Spleen (tissue), 11 donors: ENCODE measurements around the gene KIT. TPM values are rescaled to one million over a fixed set of nuclear protein-coding genes. Genes with fewer than 3 reads are reported as not detected.

ENCODE experiments used
- DNase-seq: peaks from one replicate; pipeline ENCODE4 v3.0.0-alpha.2; 2020
- H3K27ac ChIP-seq, 8 donors: fragments of 200-600 bp; sonication (generic) in 7 of 8; 1 replicate in 4 of 8; 2 replicates in 4 of 8; pipeline versions ENCODE4 v1.5.0 to v1.8.0; 2016 to 2021; ENCODE audit warnings: inconsistent platforms in 4 of 8, mild to moderate bottlenecking in 4 of 8, moderate library complexity in 1 of 8
- H3K27me3 ChIP-seq, 7 donors: fragments of 200-600 bp; sonication (generic) in 6 of 7; replicated peaks in 1 of 7; 1 replicate in 4 of 7; 2 replicates in 3 of 7; pipeline versions ENCODE4 v1.5.0 to v1.8.0; 2016 to 2021; ENCODE audit warnings: inconsistent platforms in 3 of 7, mild to moderate bottlenecking in 1 of 7
- H3K36me3 ChIP-seq, 6 donors: fragments of 200-600 bp; sonication (generic) in 5 of 6; 1 replicate in 4 of 6; 2 replicates in 2 of 6; pipeline versions ENCODE4 v1.5.0 to v1.8.0; 2016 to 2021; ENCODE audit warnings: inconsistent platforms in 2 of 6
- H3K4me1 ChIP-seq, 6 donors: fragments of 200-600 bp; sonication (generic) in 5 of 6; 1 replicate in 3 of 6; 2 replicates in 3 of 6; pipeline versions ENCODE4 v1.5.0 to v1.8.0; 2016 to 2021; ENCODE audit warnings: inconsistent platforms in 3 of 6
- H3K4me3 ChIP-seq, 8 donors: fragments of 200-600 bp; sonication (generic) in 7 of 8; 1 replicate in 4 of 8; 2 replicates in 4 of 8; pipeline versions ENCODE4 v1.5.0 to v1.8.0; 2016 to 2021; ENCODE audit warnings: inconsistent platforms in 4 of 8, mild to moderate bottlenecking in 4 of 8, moderate library complexity in 2 of 8
- H3K9me3 ChIP-seq, 8 donors: fragments of 200-600 bp; sonication (generic) in 7 of 8; 1 replicate in 4 of 8; 2 replicates in 4 of 8; pipeline versions ENCODE4 v1.5.0 to v1.8.0; 2016 to 2021; ENCODE audit warnings: inconsistent platforms in 4 of 8
- CTCF ChIP-seq, 11 experiments: fragments of 200-600 bp in 7 of 11; fragments of 450-650 bp in 4 of 11; sonication (generic) in 4 of 11; IDR thresholded peaks in 8 of 11; conservative IDR thresholded peaks in 3 of 11; 1 replicate in 7 of 11; 2 replicates in 4 of 11; pipeline versions ENCODE4 v1.4.0 to v1.8.0; 2016 to 2021; ENCODE audit warnings: antibody characterized with exemption in 11 of 11, inconsistent platforms in 4 of 11, mild to moderate bottlenecking in 1 of 11
- POLR2A ChIP-seq, 3 donors: fragments of 450-650 bp; IDR thresholded peaks; one replicate each; pipeline ENCODE4 v1.5.1; 2017; ENCODE audit warnings: antibody characterized with exemption in 3 of 3, mild to moderate bottlenecking in 1 of 3
- POLR2AphosphoS5 ChIP-seq, 3 donors: sonication (generic); formaldehyde crosslinking; IDR thresholded peaks; one replicate each; pipeline ENCODE4 v1.5.1; 2017; ENCODE audit warnings: antibody characterized with exemption in 3 of 3
- WGBS, 5 donors: extraction: QIAGEN DNeasy Blood & Tissue Kit in 3 of 5; methylation state at CpG; one replicate each; pipeline versions ENCODE4 v1.1.5 to v1.1.7; 2013 to 2018; 5-methylcytosine and 5-hydroxymethylcytosine counted together
- intact Hi-C: fragments of 100-400 bp; cut with DNase I; formaldehyde crosslinking; loops from one replicate; pipeline ENCODE4 v1.15.0; 2023; ENCODE audit warnings: low total_unique reads
- polyA plus RNA-seq, 3 donors: library from polyadenylated mRNA; stranded (reverse); fragments of 200-250 nt; gene quantifications; one replicate each; pipeline ENCODE4 v1.2.1, GENCODE V29; 2013
- total RNA-seq, 7 donors: library from RNA; depleted of rRNA in 3 of 7; stranded (reverse); fragments of >200 nt in 3 of 7; fragmentation: NEBNext Ultra II Directional in 4 of 7; extraction: Animal tissue kit (Norgen Biotek cat#: 25700) in 4 of 7; gene quantifications; one replicate each; pipeline versions ENCODE4 v1.1.0 to v1.2.1, GENCODE V29; 2016 to 2021
- donor health status: healthy with polysubstance abuse.
- donor health status: DM: no; HTN: no; CAD: no; lungs with moderate emphysema.
- donor health status: DM: no; HTN: no; CAD: no.
- donor health status: Bipolar disorder and iron deficiency.
- donor health status: healthy.
- donor health status: DM: no; HTN: no; CAD: no.
- donor health status: DM: yes; HTN: yes; CAD: no.

Gene KIT
- total and polyA plus RNA-seq, 10 donors, result 0.24 to 16.8 (median 3.2) TPM

GRCh38 chr4:54677853-54678650 lies 20.3 kb downstream of the KIT start:
- intact Hi-C loops, result no loop called here
- no peak for TF ChIP-seq CTCF (IDR thresholded peaks at IDR 0.05 in 8 of 11, conservative IDR thresholded peaks at IDR 0.05 in 3 of 11)
- TF ChIP-seq POLR2A (IDR thresholded peaks at IDR 0.05), result no peak
- no peak for TF ChIP-seq POLR2AphosphoS5 (IDR thresholded peaks at IDR 0.05)
- WGBS, 5 donors, result 49 to 79% (median 67%) methylated on average over 7 of the region's 7 CpGs

GRCh38 chr4:54678826-54679225 lies 21.1 kb downstream of the KIT start:
- Histone ChIP-seq H3K36me3 (no peaks in the 10 kb centered on the region), H3K4me1 (peaks cover 0 to 8% (median 1%) of the 10 kb centered on the region in 6 donors), H3K9me3 (no peaks in the 10 kb centered on the region), H3K4me3 (no peak overlapping the region), H3K27me3 (no peaks in the 10 kb centered on the region), H3K27ac (no peak overlapping the region)
- TF ChIP-seq POLR2A (IDR thresholded peaks at IDR 0.05) (no peak), CTCF (IDR thresholded peaks at IDR 0.05 in 8 of 11, conservative IDR thresholded peaks at IDR 0.05 in 3 of 11) (no peak), POLR2AphosphoS5 (IDR thresholded peaks at IDR 0.05) (no peak)
- intact Hi-C loops, result no loop called here
- DNase-seq, result no peak

More at GRCh38 chr4:54677853-54678650, 20.3 kb downstream of the KIT start:
- H3K9me3 ChIP-seq, result no peaks in the 10 kb centered on the region
- H3K36me3 ChIP-seq, result no peaks in the 10 kb centered on the region
- DNase-seq, result no peak
- no peak overlapping the region for H3K27ac ChIP-seq
- no peak overlapping the region for H3K4me3 ChIP-seq
- H3K27me3 ChIP-seq, result no peaks in the 10 kb centered on the region
- H3K4me1 ChIP-seq, result peaks cover 0 to under 1% (median 0%) of the 10 kb centered on the region in 6 donors

- no peaks in the 10 kb centered on the region for H3K27me3 ChIP-seq
- 66 to 95% (median 88%) methylated on average over 1 of the region's 1 CpG for WGBS, 5 donors
- DNase-seq, result no peak
- intact Hi-C loops, result no loop called here
- H3K9me3 ChIP-seq, result no peaks in the 10 kb centered on the region
- H3K4me3 ChIP-seq, result no peak overlapping the region
- H3K36me3 ChIP-seq, result no peaks in the 10 kb centered on the region
- no peak for TF ChIP-seq CTCF (IDR thresholded peaks at IDR 0.05 in 8 of 11, conservative IDR thresholded peaks at IDR 0.05 in 3 of 11)
- TF ChIP-seq POLR2A (IDR thresholded peaks at IDR 0.05), result no peak
- no peak for TF ChIP-seq POLR2AphosphoS5 (IDR thresholded peaks at IDR 0.05)
- H3K27ac ChIP-seq, result no peak overlapping the region
- peaks cover 0 to 13% (median 3%) of the 10 kb centered on the region in 6 donors for H3K4me1 ChIP-seq
Observed at GRCh38 chr4:54679813-54680212, 22.1 kb downstream of the KIT start.

- Histone ChIP-seq H3K4me1 (peaks cover 0 to 29% (median 7%) of the 10 kb centered on the region in 6 donors), H3K9me3 (no peaks in the 10 kb centered on the region), H3K27ac (no peak overlapping the region), H3K4me3 (no peak overlapping the region), H3K36me3 (no peaks in the 10 kb centered on the region), H3K27me3 (no peaks in the 10 kb centered on the region)
- TF ChIP-seq CTCF (IDR thresholded peaks at IDR 0.05 in 8 of 11, conservative IDR thresholded peaks at IDR 0.05 in 3 of 11) (peak in 8 of 11 experiments; percentile 8 to 65 (median 49)), POLR2AphosphoS5 (IDR thresholded peaks at IDR 0.05) (no peak), POLR2A (IDR thresholded peaks at IDR 0.05) (no peak)
- DNase-seq, result no peak
- intact Hi-C loops, result no loop called here
- WGBS, 5 donors, result 42 to 50% (median 48%) methylated on average over 8 of the region's 8 CpGs
Observed at GRCh38 chr4:54683616-54684346, 26.0 kb downstream of the KIT start.
